Esophagus (tissue), 2 donors: ENCODE results near the gene CYP2F1. TPM values are rescaled to one million over a fixed set of nuclear protein-coding genes. Genes with fewer than 3 reads are reported as not detected.
"Not testable (repeated sequence)": the region's sequence is repeated elsewhere in the genome, so short reads cannot be mapped to it uniquely, and the experiment has no call there.

Experiments
- H3K27ac ChIP-seq, 2 donors: one replicate each; pipeline ENCODE4 v1.5.1; 2013; ENCODE audit warnings: low read depth in 2 of 2, mild to moderate bottlenecking in 2 of 2, inconsistent platforms in 1 of 2, low read length in 1 of 2, moderate library complexity in 1 of 2
- H3K27me3 ChIP-seq, 2 donors: one replicate each; pipeline ENCODE4 v1.6.1; 2013; ENCODE audit warnings: low read length in 2 of 2, control low read depth in 1 of 2, mild to moderate bottlenecking in 1 of 2; ENCODE audit not compliant: insufficient read depth in 2 of 2, control insufficient read depth in 1 of 2
- H3K36me3 ChIP-seq, 2 donors: one replicate each; pipeline ENCODE4 v1.6.1; 2013; ENCODE audit warnings: low read length in 1 of 2; ENCODE audit not compliant: control insufficient read depth in 2 of 2, insufficient read depth in 2 of 2
- H3K4me1 ChIP-seq, 2 donors: one replicate each; pipeline ENCODE4 v1.6.1; 2013; ENCODE audit warnings: low read length in 1 of 2; ENCODE audit not compliant: control insufficient read depth in 2 of 2, insufficient read depth in 2 of 2
- H3K4me3 ChIP-seq, 2 donors: one replicate each; pipeline ENCODE4 v1.5.1; 2013; ENCODE audit warnings: low read length in 2 of 2, mild to moderate bottlenecking in 2 of 2, low read depth in 1 of 2, moderate library complexity in 1 of 2
- H3K9me3 ChIP-seq, 2 donors: one replicate each; pipeline ENCODE4 v1.6.1; 2013; ENCODE audit warnings: mild to moderate bottlenecking in 2 of 2, low read depth in 1 of 2, low read length in 1 of 2, moderate library complexity in 1 of 2; ENCODE audit not compliant: control insufficient read depth in 2 of 2, insufficient read depth in 1 of 2
- WGBS, 2 donors: extraction: QIAGEN DNeasy Blood & Tissue Kit; methylation state at CpG; one replicate each; pipeline ENCODE4 v1.1.7; 2013; 5-methylcytosine and 5-hydroxymethylcytosine counted together
- polyA plus RNA-seq, 2 donors: library from polyadenylated mRNA; stranded (reverse); fragments of 200-250 nt; gene quantifications; one replicate each; pipeline ENCODE4 v1.2.3, GENCODE V29; 2013
- donor health status: healthy with polysubstance abuse.
- donor health status: Bipolar disorder and iron deficiency.

CYP2F1 gene
- polyA plus RNA-seq, 2 donors, result 2.0 to 2.2 TPM

- H3K4me3 ChIP-seq, H3K27ac ChIP-seq, H3K27me3 ChIP-seq, H3K36me3 ChIP-seq, H3K9me3 ChIP-seq, H3K4me1 ChIP-seq: not testable (repeated sequence)
- WGBS, 2 donors, result 84 to 90% methylated on average over 13 of the region's 13 CpGs
These were observed 8.6 kb downstream of the CYP2F1 start for GRCh38 chr19:41122846-41123245.

GRCh38 chr19:41123716-41124294 is 9.6 kb downstream of the CYP2F1 start:
- no peaks in the 10 kb centered on the region for H3K27me3 ChIP-seq
- H3K27ac ChIP-seq, result no peak overlapping the region
- 88 to 89% methylated on average over 11 of the region's 11 CpGs for WGBS, 2 donors

GRCh38 chr19:41126765-41127203 is 12.6 kb downstream of the CYP2F1 start:
- 50% methylated on average over 2 of the region's 2 CpGs for whole genome bisulfite sequencing, 2 donors
- not testable (repeated sequence) for H3K27me3 ChIP-seq, H3K4me1 ChIP-seq, H3K36me3 ChIP-seq, H3K27ac ChIP-seq, H3K9me3 ChIP-seq, H3K4me3 ChIP-seq

More at GRCh38 chr19:41123716-41124294, 9.6 kb downstream of the CYP2F1 start:
- no peaks in the 10 kb centered on the region for H3K9me3 ChIP-seq
- no peaks in the 10 kb centered on the region for H3K36me3 ChIP-seq
- H3K4me3 ChIP-seq, result no peak overlapping the region
- H3K4me1 ChIP-seq, result peaks cover 0 to 2% of the 10 kb centered on the region in 2 donors

GRCh38 chr19:41127362-41127761 is 13.1 kb downstream of the CYP2F1 start:
- not testable (repeated sequence) for H3K27ac ChIP-seq, H3K4me1 ChIP-seq, H3K9me3 ChIP-seq, H3K27me3 ChIP-seq, H3K4me3 ChIP-seq, H3K36me3 ChIP-seq
- 74 to 85% methylated on average over 7 of the region's 7 CpGs for WGBS, 2 donors

- H3K4me1 ChIP-seq, H3K9me3 ChIP-seq, H3K36me3 ChIP-seq, H3K27ac ChIP-seq, H3K4me3 ChIP-seq, H3K27me3 ChIP-seq: not testable (repeated sequence)
- WGBS, 2 donors, result 0 to 4% methylated on average over 13 to 29 of the region's 29 CpGs
These were observed 13.6 kb downstream of the CYP2F1 start for GRCh38 chr19:41127801-41128300.

- 74 to 81% methylated on average over 6 of the region's 6 CpGs for WGBS, 2 donors
- H3K4me3 ChIP-seq, result no peak overlapping the region
- no peak overlapping the region for H3K27ac ChIP-seq
- H3K9me3 ChIP-seq, result no peaks in the 10 kb centered on the region
- peaks cover 0 to 2% of the 10 kb centered on the region in 2 donors for H3K4me1 ChIP-seq
- no peaks in the 10 kb centered on the region for H3K36me3 ChIP-seq
- H3K27me3 ChIP-seq, result no peaks in the 10 kb centered on the region
These were observed 14.5 kb downstream of the CYP2F1 start for GRCh38 chr19:41128692-41129091.

GRCh38 chr19:41131186-41131585 is 17.0 kb downstream of the CYP2F1 start:
- Histone ChIP-seq H3K27ac (no peak overlapping the region), H3K27me3 (no peaks in the 10 kb centered on the region), H3K4me3 (no peak overlapping the region), H3K4me1 (peaks cover 2% of the 10 kb centered on the region in 2 donors), H3K36me3 (no peaks in the 10 kb centered on the region), H3K9me3 (no peaks in the 10 kb centered on the region)
- WGBS, 2 donors, result 76 to 86% methylated on average over 5 of the region's 5 CpGs

- Histone ChIP-seq H3K36me3 (no peaks in the 10 kb centered on the region), H3K4me3 (no peak overlapping the region), H3K27me3 (no peaks in the 10 kb centered on the region), H3K27ac (no peak overlapping the region), H3K9me3 (no peaks in the 10 kb centered on the region), H3K4me1 (peaks cover 0 to 2% of the 10 kb centered on the region in 2 donors)
- 30 to 35% methylated on average over 2 of the region's 3 CpGs for WGBS, 2 donors
These were observed 19.0 kb downstream of the CYP2F1 start for GRCh38 chr19:41133260-41133659.

- Histone ChIP-seq H3K4me1 (peaks cover 0 to 2% of the 10 kb centered on the region in 2 donors), H3K4me3 (no peak overlapping the region), H3K27me3 (no peaks in the 10 kb centered on the region), H3K9me3 (no peaks in the 10 kb centered on the region), H3K36me3 (no peaks in the 10 kb centered on the region), H3K27ac (no peak overlapping the region)
- 72 to 74% methylated on average over 20 of the region's 20 CpGs for whole genome bisulfite sequencing, 2 donors
These were observed 20.4 kb downstream of the CYP2F1 start for GRCh38 chr19:41134616-41135015.
